Measurements from ENCODE around the gene MS4A4E.

MS4A4E gene

DNA sequence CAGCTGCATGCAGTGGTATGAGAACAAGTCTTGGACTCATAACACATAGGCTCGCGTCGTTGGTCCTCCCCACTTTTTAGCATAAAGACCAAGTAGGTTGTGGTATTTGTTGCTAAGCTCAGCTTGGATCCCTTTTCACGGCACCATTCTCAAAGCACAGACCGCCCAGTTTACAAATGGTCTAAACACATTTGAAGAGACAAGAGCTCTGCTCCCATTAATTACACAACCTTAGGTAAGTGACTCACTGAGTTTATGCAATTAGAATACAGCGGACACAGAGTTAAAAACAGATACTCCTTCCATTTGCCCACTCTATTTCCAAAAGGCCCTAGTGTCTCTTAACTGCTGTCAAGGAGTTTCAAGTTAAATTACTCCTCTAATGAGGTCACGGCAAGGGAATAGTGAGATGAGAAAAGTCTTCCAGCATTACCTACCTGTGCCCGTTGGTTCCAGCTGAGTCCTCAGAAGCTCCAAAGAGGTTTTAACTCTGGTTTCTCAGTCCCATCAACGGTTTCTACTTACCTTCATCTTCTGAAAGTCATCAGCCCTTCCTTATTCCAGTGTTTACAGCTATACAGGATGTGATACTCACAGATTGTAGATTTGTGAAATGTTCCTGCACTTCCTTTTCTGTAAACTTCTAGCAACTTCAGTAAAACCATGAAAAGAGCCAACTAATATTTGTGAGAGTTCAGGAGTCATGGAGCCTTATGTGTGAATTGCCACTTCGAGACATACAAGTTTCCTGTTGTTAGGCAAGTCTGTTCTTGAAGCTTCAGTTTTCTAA is 60.2 kb downstream of the MS4A4E start, which contains the start of gene MS4A6A:
MS4A6A (minus strand) TSS at position 543 of the 790 bp plus-strand sequence. CDS start 1,356 bp downstream, outside the sequence.
- TF ChIP-seq, protein P1, sequence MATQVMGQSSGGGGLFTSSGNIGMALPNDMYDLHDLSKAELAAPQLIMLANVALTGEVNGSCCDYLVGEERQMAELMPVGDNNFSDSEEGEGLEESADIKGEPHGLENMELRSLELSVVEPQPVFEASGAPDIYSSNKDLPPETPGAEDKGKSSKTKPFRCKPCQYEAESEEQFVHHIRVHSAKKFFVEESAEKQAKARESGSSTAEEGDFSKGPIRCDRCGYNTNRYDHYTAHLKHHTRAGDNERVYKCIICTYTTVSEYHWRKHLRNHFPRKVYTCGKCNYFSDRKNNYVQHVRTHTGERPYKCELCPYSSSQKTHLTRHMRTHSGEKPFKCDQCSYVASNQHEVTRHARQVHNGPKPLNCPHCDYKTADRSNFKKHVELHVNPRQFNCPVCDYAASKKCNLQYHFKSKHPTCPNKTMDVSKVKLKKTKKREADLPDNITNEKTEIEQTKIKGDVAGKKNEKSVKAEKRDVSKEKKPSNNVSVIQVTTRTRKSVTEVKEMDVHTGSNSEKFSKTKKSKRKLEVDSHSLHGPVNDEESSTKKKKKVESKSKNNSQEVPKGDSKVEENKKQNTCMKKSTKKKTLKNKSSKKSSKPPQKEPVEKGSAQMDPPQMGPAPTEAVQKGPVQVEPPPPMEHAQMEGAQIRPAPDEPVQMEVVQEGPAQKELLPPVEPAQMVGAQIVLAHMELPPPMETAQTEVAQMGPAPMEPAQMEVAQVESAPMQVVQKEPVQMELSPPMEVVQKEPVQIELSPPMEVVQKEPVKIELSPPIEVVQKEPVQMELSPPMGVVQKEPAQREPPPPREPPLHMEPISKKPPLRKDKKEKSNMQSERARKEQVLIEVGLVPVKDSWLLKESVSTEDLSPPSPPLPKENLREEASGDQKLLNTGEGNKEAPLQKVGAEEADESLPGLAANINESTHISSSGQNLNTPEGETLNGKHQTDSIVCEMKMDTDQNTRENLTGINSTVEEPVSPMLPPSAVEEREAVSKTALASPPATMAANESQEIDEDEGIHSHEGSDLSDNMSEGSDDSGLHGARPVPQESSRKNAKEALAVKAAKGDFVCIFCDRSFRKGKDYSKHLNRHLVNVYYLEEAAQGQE (IDR thresholded peaks at IDR 0.05; ENCODE audit: insufficient read depth in 1 of 2, low read depth in 2 of 2, low read length in 2 of 2) = no peak
- TF ChIP-seq SIN3A (IDR thresholded peaks at IDR 0.05; ENCODE audit: borderline replicate concordance, insufficient read depth, low read length) (no peak), TAF1 (IDR thresholded peaks at IDR 0.05; ENCODE audit: borderline replicate concordance, insufficient read depth, low read length) (no peak), POLR2AphosphoS5 (IDR thresholded peaks at IDR 0.05; ENCODE audit: low read depth, low read length) (no peak), FOXP2 (optimal IDR thresholded peaks at IDR 0.05; ENCODE audit: borderline replicate concordance, extremely low read depth, extremely low read length, insufficient read depth) (no peak)

DNA sequence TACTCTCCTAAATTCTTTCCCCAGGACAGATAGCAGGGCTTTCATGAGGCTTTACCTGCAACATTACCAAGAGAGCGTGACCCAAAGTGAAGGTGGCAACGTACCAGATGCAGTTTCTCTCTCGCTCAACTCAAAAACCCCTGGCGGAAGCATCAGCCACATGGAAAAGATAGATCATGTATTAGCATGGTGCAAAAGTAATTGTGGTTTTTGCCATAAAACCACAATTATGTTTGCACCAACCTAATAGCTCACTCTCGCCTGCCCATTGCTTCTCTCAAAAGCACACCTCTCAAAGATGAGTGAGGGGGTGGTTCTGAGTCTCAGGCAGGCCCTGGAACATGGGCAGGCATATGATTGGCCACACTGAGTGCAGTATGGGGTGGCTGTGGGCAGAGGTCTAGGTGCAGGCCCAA is 67.1 kb downstream of the MS4A4E start:
- no peak for TF ChIP-seq POLR2AphosphoS5 (IDR thresholded peaks at IDR 0.05; ENCODE audit: low read depth, low read length)
- TF ChIP-seq TAF1 (IDR thresholded peaks at IDR 0.05; ENCODE audit: borderline replicate concordance, insufficient read depth, low read length) = no peak
- TF ChIP-seq SIN3A (IDR thresholded peaks at IDR 0.05; ENCODE audit: borderline replicate concordance, insufficient read depth, low read length) = no peak
- TF ChIP-seq, protein P1 (IDR thresholded peaks at IDR 0.05; ENCODE audit: insufficient read depth in 1 of 2, low read depth in 2 of 2, low read length in 2 of 2) = no peak
- TF ChIP-seq FOXP2 (optimal IDR thresholded peaks at IDR 0.05; ENCODE audit: borderline replicate concordance, extremely low read depth, extremely low read length, insufficient read depth) = no peak

DNA sequence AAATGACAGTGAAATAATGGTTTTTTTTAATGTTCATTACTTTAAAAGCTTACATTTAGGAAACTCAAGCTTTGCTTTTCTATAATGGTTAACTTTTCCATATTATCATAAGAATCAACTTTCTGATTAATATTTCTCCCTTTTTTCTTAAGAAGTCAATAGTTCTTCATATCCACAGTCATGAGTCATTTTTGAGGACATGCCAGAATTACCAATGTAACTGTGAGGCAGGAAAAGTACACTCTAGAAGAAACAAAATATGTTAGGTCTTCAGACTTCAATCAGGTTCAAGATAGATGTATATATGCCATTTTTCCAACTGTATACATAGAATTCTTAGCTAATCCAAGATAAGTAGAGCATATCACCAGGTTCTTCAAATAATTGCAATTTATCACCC is 70.9 kb downstream of the MS4A4E start:
- TF ChIP-seq SIN3A (IDR thresholded peaks at IDR 0.05; ENCODE audit: borderline replicate concordance, insufficient read depth, low read length) = no peak
- TF ChIP-seq FOXP2 (optimal IDR thresholded peaks at IDR 0.05; ENCODE audit: borderline replicate concordance, extremely low read depth, extremely low read length, insufficient read depth) = no peak
- no peak for TF ChIP-seq TAF1 (IDR thresholded peaks at IDR 0.05; ENCODE audit: borderline replicate concordance, insufficient read depth, low read length)

DNA sequence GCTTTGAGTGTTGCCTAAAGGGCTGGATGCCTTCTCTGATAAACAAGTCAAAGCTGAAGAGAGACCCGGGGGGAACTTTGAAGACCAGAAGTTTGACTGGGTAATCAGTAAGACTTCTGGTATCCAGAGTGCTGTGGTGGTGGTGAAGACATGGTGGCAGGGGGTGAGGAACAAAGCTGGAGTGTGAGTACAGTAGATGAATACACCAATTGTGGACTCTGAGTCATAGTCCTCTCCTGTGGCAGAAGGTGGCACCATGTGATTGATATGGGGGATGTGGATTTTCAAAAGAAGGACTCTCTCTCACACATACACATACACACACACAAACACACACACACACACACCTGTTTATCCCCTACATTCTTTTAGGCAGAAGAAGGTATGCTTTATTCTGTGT is 72.4 kb downstream of the MS4A4E start:
- TF ChIP-seq SIN3A (IDR thresholded peaks at IDR 0.05; ENCODE audit: borderline replicate concordance, insufficient read depth, low read length) (no peak), FOXP2 (optimal IDR thresholded peaks at IDR 0.05; ENCODE audit: borderline replicate concordance, extremely low read depth, extremely low read length, insufficient read depth) (no peak), POLR2AphosphoS5 (IDR thresholded peaks at IDR 0.05; ENCODE audit: low read depth, low read length) (no peak), TAF1 (IDR thresholded peaks at IDR 0.05; ENCODE audit: borderline replicate concordance, insufficient read depth, low read length) (no peak)
- TF ChIP-seq, protein P1 (IDR thresholded peaks at IDR 0.05; ENCODE audit: insufficient read depth in 1 of 2, low read depth in 2 of 2, low read length in 2 of 2) = no peak

DNA sequence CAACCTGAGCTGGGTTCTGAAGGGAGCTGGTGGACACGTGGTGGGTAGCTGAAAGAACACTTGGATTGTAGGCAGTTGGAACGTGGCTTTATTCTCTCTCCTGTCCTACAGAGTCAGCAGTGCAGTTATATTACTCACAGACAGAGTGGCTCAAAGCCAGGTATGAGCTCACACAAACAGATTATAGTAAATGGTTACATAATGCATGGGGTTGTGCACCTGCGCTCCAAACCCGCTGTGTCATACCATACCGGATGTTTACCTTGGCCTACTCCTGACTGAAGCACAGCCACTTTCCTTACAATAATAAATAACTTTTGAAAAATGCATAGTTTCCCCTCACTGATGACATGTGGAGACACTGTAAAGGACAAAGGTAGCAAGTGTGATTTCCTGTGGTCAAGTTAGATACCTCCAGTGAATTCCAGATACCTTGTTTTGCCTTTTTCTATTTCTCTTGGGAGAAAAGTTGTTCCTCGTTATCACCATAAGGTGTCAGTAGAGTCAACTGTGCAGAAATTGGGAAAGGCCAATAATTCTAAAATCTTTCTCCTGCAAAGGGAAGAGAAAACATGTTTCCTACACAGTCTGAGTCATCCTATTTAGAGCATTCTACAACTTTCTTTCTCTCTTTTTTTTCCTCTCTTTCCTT is 73.5 kb downstream of the MS4A4E start:
- no peak for TF ChIP-seq TAF1 (IDR thresholded peaks at IDR 0.05; ENCODE audit: borderline replicate concordance, insufficient read depth, low read length)
- TF ChIP-seq, protein P1 (IDR thresholded peaks at IDR 0.05; ENCODE audit: insufficient read depth in 1 of 2, low read depth in 2 of 2, low read length in 2 of 2) = peak in 1 of 2 experiments; percentile 45; a peak in 1 of 4 replicates
- TF ChIP-seq SIN3A (IDR thresholded peaks at IDR 0.05; ENCODE audit: borderline replicate concordance, insufficient read depth, low read length) = peak; percentile 31; the same call in 1 of the 2 replicates
- TF ChIP-seq POLR2AphosphoS5 (IDR thresholded peaks at IDR 0.05; ENCODE audit: low read depth, low read length) = peak; percentile 30; the same call in 1 of the 2 replicates
- no peak for TF ChIP-seq FOXP2 (optimal IDR thresholded peaks at IDR 0.05; ENCODE audit: borderline replicate concordance, extremely low read depth, extremely low read length, insufficient read depth)
